Thoracic aorta (tissue), 2 donors: ENCODE measurements around the gene PRSS53. TPM values are rescaled to one million over a fixed set of nuclear protein-coding genes. Genes with fewer than 3 reads are reported as not detected.

Experiments
- ATAC-seq: fragments of 150-250 bp; one replicate; pipeline ENCODE4 v1.8.0; 2017; ENCODE audit warnings: low read depth; ENCODE audit not compliant: insufficient number of reproducible peaks, low FRiP score
- DNase-seq: peaks from one replicate; pipeline ENCODE4 v3.0.0-alpha.2; 2020; ENCODE audit warnings: low spot score
- H3K27ac ChIP-seq, 2 donors: fragments of 200-600 bp; sonication (generic); 1 replicate in 1 of 2; 2 replicates in 1 of 2; pipeline ENCODE4 v1.5.1; 2016; ENCODE audit warnings: mild to moderate bottlenecking in 2 of 2, moderate library complexity in 2 of 2
- H3K27me3 ChIP-seq: fragments of 200-600 bp; sonication (generic); replicated peaks from 2 replicates; pipeline ENCODE4 v1.6.0; 2016; ENCODE audit warnings: mild to moderate bottlenecking; ENCODE audit not compliant: insufficient read depth
- H3K36me3 ChIP-seq: fragments of 200-600 bp; sonication (generic); one replicate; pipeline ENCODE4 v1.5.1; 2016
- H3K4me1 ChIP-seq, 2 donors: fragments of 200-600 bp; sonication (generic); 1 replicate in 1 of 2; 2 replicates in 1 of 2; pipeline versions ENCODE4 v1.5.1 to v1.6.0; 2016; ENCODE audit warnings: low read depth in 2 of 2, mild to moderate bottlenecking in 1 of 2; ENCODE audit not compliant: control insufficient read depth in 1 of 2
- H3K4me3 ChIP-seq: fragments of 200-600 bp; sonication (generic); 2 replicates; pipeline ENCODE4 v1.5.1; 2016; ENCODE audit warnings: mild to moderate bottlenecking
- H3K9me3 ChIP-seq: fragments of 200-600 bp; sonication (generic); 2 replicates; pipeline ENCODE4 v1.5.1; 2016
- CTCF ChIP-seq: fragments of 200-600 bp; sonication (generic); IDR thresholded peaks from one replicate; pipeline ENCODE4 v1.5.1; 2019; ENCODE audit warnings: antibody characterized with exemption
- total RNA-seq, 2 donors: library from RNA; depleted of rRNA; stranded (reverse); fragments of >200 nt; gene quantifications; one replicate each; pipeline versions ENCODE4 v1.1.0 to v1.2.3, GENCODE V29; 2016

PRSS53 gene
- total RNA-seq, 2 donors from 2014 or later = 10.6 to 13.7 TPM

GRCh38 chr16:31078597-31079341 is 10.0 kb downstream of the PRSS53 start:
- no peak for DNase-seq
- Histone ChIP-seq H3K27ac (no peak overlapping the region), H3K27me3 (no peaks in the 10 kb centered on the region), H3K36me3 (peaks cover 60% of the 10 kb centered on the region), H3K4me3 (no peak overlapping the region), H3K4me1 (peaks cover 2 to 20% of the 10 kb centered on the region in 2 donors), H3K9me3 (no peaks in the 10 kb centered on the region)
- TF ChIP-seq CTCF = no peak
- ATAC-seq = no peak

GRCh38 chr16:31077592-31078396 is 10.9 kb downstream of the PRSS53 start:
- ATAC-seq = no peak
- H3K4me1 ChIP-seq = peaks cover 2 to 21% of the 10 kb centered on the region in 2 donors

GRCh38 chr16:31077024-31077423 is 11.7 kb downstream of the PRSS53 start:
- Histone ChIP-seq H3K4me3 (no peak overlapping the region), H3K4me1 (peaks cover 10 to 27% of the 10 kb centered on the region in 2 donors), H3K9me3 (no peaks in the 10 kb centered on the region), H3K27ac (no peak overlapping the region), H3K27me3 (no peaks in the 10 kb centered on the region), H3K36me3 (peaks cover 55% of the 10 kb centered on the region)
- DNase-seq (no peak), ATAC-seq (no peak)
- no peak for TF ChIP-seq CTCF

More at GRCh38 chr16:31077592-31078396, 10.9 kb downstream of the PRSS53 start:
- Histone ChIP-seq H3K36me3 (peaks cover 56% of the 10 kb centered on the region), H3K27ac (no peak overlapping the region), H3K9me3 (no peaks in the 10 kb centered on the region), H3K27me3 (no peaks in the 10 kb centered on the region), H3K4me3 (no peak overlapping the region)
- DNase-seq = no peak
- TF ChIP-seq CTCF = no peak

- Histone ChIP-seq H3K4me1 (peaks cover 14 to 28% of the 10 kb centered on the region in 2 donors), H3K4me3 (no peak overlapping the region), H3K27ac (no peak overlapping the region), H3K9me3 (no peaks in the 10 kb centered on the region), H3K27me3 (no peaks in the 10 kb centered on the region), H3K36me3 (peaks cover 49% of the 10 kb centered on the region)
- no peak for ATAC-seq
- DNase-seq = no peak
- TF ChIP-seq CTCF = no peak
Observed at GRCh38 chr16:31076319-31076718, 12.4 kb downstream of the PRSS53 start.

- Histone ChIP-seq H3K4me1 (peaks cover 14 to 29% of the 10 kb centered on the region in 2 donors), H3K36me3 (peaks cover 34% of the 10 kb centered on the region), H3K27ac (peak overlapping the region; percentile 94), H3K9me3 (no peaks in the 10 kb centered on the region), H3K4me3 (peak overlapping the region; percentile 97), H3K27me3 (no peaks in the 10 kb centered on the region)
- ATAC-seq (no peak), DNase-seq (no peak)
- TF ChIP-seq CTCF = no peak
Observed at GRCh38 chr16:31074814-31075183, 13.9 kb downstream of the PRSS53 start.
